ENCODE results near the gene ADPRS. TPM values are rescaled to one million over a fixed set of nuclear protein-coding genes. Genes with fewer than 3 reads are reported as not detected.

The ADPRS gene, protein sequence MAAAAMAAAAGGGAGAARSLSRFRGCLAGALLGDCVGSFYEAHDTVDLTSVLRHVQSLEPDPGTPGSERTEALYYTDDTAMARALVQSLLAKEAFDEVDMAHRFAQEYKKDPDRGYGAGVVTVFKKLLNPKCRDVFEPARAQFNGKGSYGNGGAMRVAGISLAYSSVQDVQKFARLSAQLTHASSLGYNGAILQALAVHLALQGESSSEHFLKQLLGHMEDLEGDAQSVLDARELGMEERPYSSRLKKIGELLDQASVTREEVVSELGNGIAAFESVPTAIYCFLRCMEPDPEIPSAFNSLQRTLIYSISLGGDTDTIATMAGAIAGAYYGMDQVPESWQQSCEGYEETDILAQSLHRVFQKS
- total RNA-seq = 10 to 100 TPM; 23.3 to 45.8 (median 40.8) TPM

DNA sequence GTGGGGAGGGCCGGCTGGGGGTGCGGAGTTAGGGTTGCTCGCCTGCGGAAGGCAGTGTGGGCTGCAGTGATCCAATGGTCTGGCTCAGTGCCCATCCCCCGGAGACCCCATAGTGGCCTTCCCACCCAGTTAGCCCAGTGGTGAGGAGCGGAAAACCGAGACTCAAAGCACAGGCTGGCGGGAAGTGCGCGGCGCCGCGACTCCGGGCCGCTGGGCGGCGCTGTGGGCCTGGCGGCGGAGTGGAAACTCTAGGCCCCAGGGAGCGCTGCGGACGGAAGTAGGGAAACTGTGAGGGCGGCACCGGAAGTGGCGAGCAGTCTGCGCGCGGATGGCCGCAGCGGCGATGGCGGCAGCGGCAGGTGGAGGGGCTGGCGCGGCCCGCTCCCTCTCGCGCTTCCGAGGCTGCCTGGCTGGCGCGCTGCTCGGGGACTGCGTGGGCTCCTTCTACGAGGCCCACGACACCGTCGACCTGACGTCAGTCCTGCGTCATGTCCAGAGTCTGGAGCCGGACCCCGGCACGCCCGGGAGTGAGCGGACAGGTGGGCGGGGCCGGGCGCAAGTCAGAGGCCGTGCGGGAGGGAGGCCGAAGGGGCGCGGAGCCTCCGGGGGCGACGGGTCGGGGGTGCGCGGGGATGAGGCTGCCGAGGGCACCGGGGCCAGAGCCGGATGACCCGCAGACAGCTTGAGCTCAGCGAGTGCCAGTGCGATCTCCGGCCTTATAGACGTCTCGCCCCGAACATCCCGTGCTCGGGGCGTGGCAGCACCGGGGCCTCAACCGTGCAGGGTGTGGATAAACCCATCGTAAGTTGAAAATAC lies at the start of gene ADPRS:
Gene ADPRS (plus strand): TSS at position 316 of the 816 bp plus-strand sequence. CDS start 13 bp downstream, at position 329.
- intact Hi-C loops (cut with DNase I) = no loop called here
- TF ChIP-seq, protein P1, sequence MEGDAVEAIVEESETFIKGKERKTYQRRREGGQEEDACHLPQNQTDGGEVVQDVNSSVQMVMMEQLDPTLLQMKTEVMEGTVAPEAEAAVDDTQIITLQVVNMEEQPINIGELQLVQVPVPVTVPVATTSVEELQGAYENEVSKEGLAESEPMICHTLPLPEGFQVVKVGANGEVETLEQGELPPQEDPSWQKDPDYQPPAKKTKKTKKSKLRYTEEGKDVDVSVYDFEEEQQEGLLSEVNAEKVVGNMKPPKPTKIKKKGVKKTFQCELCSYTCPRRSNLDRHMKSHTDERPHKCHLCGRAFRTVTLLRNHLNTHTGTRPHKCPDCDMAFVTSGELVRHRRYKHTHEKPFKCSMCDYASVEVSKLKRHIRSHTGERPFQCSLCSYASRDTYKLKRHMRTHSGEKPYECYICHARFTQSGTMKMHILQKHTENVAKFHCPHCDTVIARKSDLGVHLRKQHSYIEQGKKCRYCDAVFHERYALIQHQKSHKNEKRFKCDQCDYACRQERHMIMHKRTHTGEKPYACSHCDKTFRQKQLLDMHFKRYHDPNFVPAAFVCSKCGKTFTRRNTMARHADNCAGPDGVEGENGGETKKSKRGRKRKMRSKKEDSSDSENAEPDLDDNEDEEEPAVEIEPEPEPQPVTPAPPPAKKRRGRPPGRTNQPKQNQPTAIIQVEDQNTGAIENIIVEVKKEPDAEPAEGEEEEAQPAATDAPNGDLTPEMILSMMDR (IDR thresholded peaks at IDR 0.05) = peak; percentile 98 to 99 (median 99)
- TF ChIP-seq POLR2A (IDR thresholded peaks at IDR 0.05; ENCODE audit: low read depth) (peak; percentile 87), EP300 (IDR thresholded peaks at IDR 0.05) (no peak), POLR2AphosphoS5 (IDR thresholded peaks at IDR 0.05) (peak; percentile 98)
- DNase-seq (ENCODE audit: extremely low spot score) = peak; percentile 96
- WGBS = 0% methylated on average over 19 of the region's 84 CpGs
- Histone ChIP-seq H3K4me1 (peaks cover 28 to 58% (median 52%) of the 10 kb centered on the region in 4 donors), H3K36me3 (peaks cover 20 to 38% (median 32%) of the 10 kb centered on the region in 4 donors), H3K27ac (replicated peaks in 1 of 4) (peak within 1 kb of the TSS; percentile 86 to 94 (median 90)), H3K4me3 (peak within 1 kb of the TSS; percentile 64 to 100 (median 88)), H3K27me3 (peaks cover 0 to 27% (median under 1%) of the 10 kb centered on the region in 4 donors), H3K9me3 (no peaks in the 10 kb centered on the region)

DNA sequence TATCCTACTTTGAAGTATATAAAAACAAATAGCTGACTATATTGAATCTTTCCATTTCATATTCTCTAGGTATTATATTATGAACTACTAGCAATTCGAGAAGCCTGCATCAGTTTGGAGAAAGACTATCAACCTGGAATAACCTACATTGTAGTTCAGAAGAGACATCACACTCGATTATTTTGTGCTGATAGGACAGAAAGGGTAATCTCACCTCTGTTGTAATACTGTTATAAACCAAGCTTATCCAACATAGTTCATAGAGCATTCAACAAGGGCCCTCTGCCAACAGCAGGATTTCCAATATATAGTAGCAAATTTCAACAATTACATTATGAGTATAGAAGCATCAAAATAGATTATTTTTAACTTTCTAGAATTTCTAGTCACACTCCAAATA lies 48.5 kb upstream of the ADPRS start:
- H3K9me3 ChIP-seq = no peaks in the 10 kb centered on the region
- WGBS = 96% methylated on average over 2 of the region's 2 CpGs
- no peaks in the 10 kb centered on the region for H3K27me3 ChIP-seq
- no peak for DNase-seq (ENCODE audit: extremely low spot score)
- no peak for TF ChIP-seq EP300 (IDR thresholded peaks at IDR 0.05)
- TF ChIP-seq POLR2A (IDR thresholded peaks at IDR 0.05; ENCODE audit: low read depth) = no peak
- no peak for TF ChIP-seq POLR2AphosphoS5 (IDR thresholded peaks at IDR 0.05)
- TF ChIP-seq, protein P1 (IDR thresholded peaks at IDR 0.05) = no peak
- no peak overlapping the region for H3K4me3 ChIP-seq
- no peak overlapping the region for H3K27ac ChIP-seq (replicated peaks in 1 of 4)
- no peaks in the 10 kb centered on the region for H3K4me1 ChIP-seq
- H3K36me3 ChIP-seq = peaks cover 41 to 98% (median 74%) of the 10 kb centered on the region in 4 donors
- intact Hi-C loops (cut with DNase I) = no loop called here

DNA sequence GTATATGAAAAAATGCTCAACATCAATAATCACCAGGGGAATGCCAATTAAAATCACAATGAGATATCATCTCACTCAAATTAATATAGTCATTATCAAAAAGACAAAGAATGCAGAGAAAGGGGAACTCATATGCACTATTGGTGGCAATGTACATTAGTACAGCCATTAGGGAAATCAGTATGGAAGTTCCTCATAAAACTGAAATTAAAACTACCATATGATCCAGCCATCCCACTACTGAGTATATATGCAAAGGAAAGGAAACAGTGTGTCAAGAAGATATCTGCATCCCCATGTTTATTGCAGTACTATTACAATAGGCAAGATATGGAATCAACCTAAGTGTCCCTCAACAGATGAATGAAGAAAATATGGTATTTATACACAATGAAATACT lies 36.9 kb upstream of the ADPRS start:
- TF ChIP-seq EP300 (IDR thresholded peaks at IDR 0.05) (no peak), POLR2A (IDR thresholded peaks at IDR 0.05; ENCODE audit: low read depth) (no peak), POLR2AphosphoS5 (IDR thresholded peaks at IDR 0.05) (no peak)
- TF ChIP-seq, protein P1 (IDR thresholded peaks at IDR 0.05) = no peak
- H3K27me3 ChIP-seq = no peaks in the 10 kb centered on the region
- no peak overlapping the region for H3K4me3 ChIP-seq
- peaks cover 16 to 67% (median 54%) of the 10 kb centered on the region in 4 donors for H3K36me3 ChIP-seq
- H3K4me1 ChIP-seq = no peaks in the 10 kb centered on the region
- H3K9me3 ChIP-seq = no peaks in the 10 kb centered on the region
- H3K27ac ChIP-seq (replicated peaks in 1 of 4) = no peak overlapping the region
- DNase-seq (ENCODE audit: extremely low spot score) = no peak
- intact Hi-C loops (cut with DNase I) = no loop called here

DNA sequence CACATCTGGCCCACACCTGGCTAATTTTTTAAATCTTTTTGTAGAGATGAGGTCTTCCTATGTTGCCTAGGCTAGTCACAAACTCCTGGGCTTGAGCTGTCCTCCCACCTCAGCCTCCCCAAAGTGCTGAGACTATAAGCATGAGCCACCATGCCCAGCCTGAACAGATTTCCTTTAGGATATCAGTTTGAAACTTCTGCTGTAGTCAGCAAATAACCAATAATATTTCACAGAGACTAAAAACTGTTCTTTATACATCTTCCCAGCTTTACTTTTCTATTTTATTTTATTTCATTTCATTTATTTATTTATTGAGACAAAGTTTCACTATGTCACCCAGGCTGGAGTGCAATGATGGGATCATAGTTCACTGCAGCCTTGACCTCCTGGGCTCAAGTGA lies 34.7 kb upstream of the ADPRS start:
- H3K36me3 ChIP-seq = peaks cover 8 to 54% (median 35%) of the 10 kb centered on the region in 4 donors
- H3K9me3 ChIP-seq = no peaks in the 10 kb centered on the region
- intact Hi-C loops (cut with DNase I) = no loop called here
- TF ChIP-seq POLR2A (IDR thresholded peaks at IDR 0.05; ENCODE audit: low read depth) = no peak
- no peak for TF ChIP-seq POLR2AphosphoS5 (IDR thresholded peaks at IDR 0.05)
- TF ChIP-seq, protein P1 (IDR thresholded peaks at IDR 0.05) = no peak
- TF ChIP-seq EP300 (IDR thresholded peaks at IDR 0.05) = no peak
- no peak overlapping the region for H3K27ac ChIP-seq (replicated peaks in 1 of 4)
- no peaks in the 10 kb centered on the region for H3K4me1 ChIP-seq
- H3K4me3 ChIP-seq = no peak overlapping the region
- H3K27me3 ChIP-seq = no peaks in the 10 kb centered on the region
- DNase-seq (ENCODE audit: extremely low spot score) = no peak
